Karpas-422 (cell line): ENCODE data around the gene SYNPO2. TPM values are rescaled to one million over a fixed set of nuclear protein-coding genes. Genes with fewer than 3 reads are reported as not detected.

Source experiments
- DNase-seq: peaks from one replicate; pipeline ENCODE4 v3.0.0-alpha.2; 2015
- H2AFZ ChIP-seq: fragments of 200-600 bp; sonication (generic); 2 replicates; pipeline ENCODE4 v1.6.1; 2014; ENCODE audit warnings: antibody characterized with exemption, low read length, mixed read lengths
- H3K27ac ChIP-seq: fragments of 200-600 bp; sonication (generic); 2 replicates; pipeline ENCODE4 v1.5.1; 2014; ENCODE audit warnings: mild to moderate bottlenecking, low read length, moderate library complexity
- H3K27me3 ChIP-seq: fragments of 200-600 bp; sonication (generic); 2 replicates; pipeline ENCODE4 v1.6.1; 2014; ENCODE audit warnings: low read length, mixed read lengths
- H3K36me3 ChIP-seq: fragments of 200-600 bp; sonication (generic); 2 replicates; pipeline ENCODE4 v1.6.1; 2014; ENCODE audit warnings: low read length, mixed read lengths; ENCODE audit not compliant: insufficient read depth
- H3K4me1 ChIP-seq: fragments of 200-600 bp; sonication (generic); 2 replicates; pipeline ENCODE4 v1.6.1; 2014; ENCODE audit warnings: mild to moderate bottlenecking, low read length, mixed read lengths
- H3K4me2 ChIP-seq: fragments of 200-600 bp; sonication (generic); 2 replicates; pipeline ENCODE4 v1.6.1; 2014; ENCODE audit warnings: low read length, low read depth, mild to moderate bottlenecking; ENCODE audit not compliant: poor library complexity, severe bottlenecking
- H3K4me3 ChIP-seq: fragments of 200-600 bp; sonication (generic); 2 replicates; pipeline ENCODE4 v1.5.1; 2014; ENCODE audit warnings: mild to moderate bottlenecking, antibody characterized with exemption, low read length, mixed read lengths
- H3K79me2 ChIP-seq: fragments of 200-600 bp; sonication (generic); 2 replicates; pipeline ENCODE4 v1.6.1; 2014; ENCODE audit warnings: mild to moderate bottlenecking, low read length, mixed read lengths
- H3K9ac ChIP-seq: fragments of 200-600 bp; sonication (generic); 2 replicates; pipeline ENCODE4 v1.6.0; 2014; ENCODE audit warnings: low read length
- H3K9me2 ChIP-seq: fragments of 200-600 bp; sonication (generic), shearing (Covaris generic); replicated peaks from 2 replicates; pipeline ENCODE4 v1.6.0; 2014; ENCODE audit warnings: mild to moderate bottlenecking, low read length, moderate library complexity; ENCODE audit not compliant: insufficient read depth
- H3K9me3 ChIP-seq: fragments of 300-700, 200-600 bp; sonication (generic); 2 replicates; pipeline ENCODE4 v1.6.1; 2014; ENCODE audit warnings: low read length, mixed read lengths
- H4K20me1 ChIP-seq: fragments of 200-600 bp; sonication (generic); 2 replicates; pipeline ENCODE4 v1.6.1; 2014; ENCODE audit warnings: mild to moderate bottlenecking, antibody characterized with exemption, low read length, low read depth; ENCODE audit not compliant: insufficient read depth
- total RNA-seq: library from RNA; depleted of rRNA; stranded (reverse); fragments of >200 nt; shearing (Covaris generic); gene quantifications from 2 replicates; pipeline ENCODE4 v1.2.3, GENCODE V29; 2014; ENCODE audit warnings: low replicate concordance

Gene SYNPO2
- total RNA-seq, 1 experiment from 2014 or later: 1.2 TPM

DNA sequence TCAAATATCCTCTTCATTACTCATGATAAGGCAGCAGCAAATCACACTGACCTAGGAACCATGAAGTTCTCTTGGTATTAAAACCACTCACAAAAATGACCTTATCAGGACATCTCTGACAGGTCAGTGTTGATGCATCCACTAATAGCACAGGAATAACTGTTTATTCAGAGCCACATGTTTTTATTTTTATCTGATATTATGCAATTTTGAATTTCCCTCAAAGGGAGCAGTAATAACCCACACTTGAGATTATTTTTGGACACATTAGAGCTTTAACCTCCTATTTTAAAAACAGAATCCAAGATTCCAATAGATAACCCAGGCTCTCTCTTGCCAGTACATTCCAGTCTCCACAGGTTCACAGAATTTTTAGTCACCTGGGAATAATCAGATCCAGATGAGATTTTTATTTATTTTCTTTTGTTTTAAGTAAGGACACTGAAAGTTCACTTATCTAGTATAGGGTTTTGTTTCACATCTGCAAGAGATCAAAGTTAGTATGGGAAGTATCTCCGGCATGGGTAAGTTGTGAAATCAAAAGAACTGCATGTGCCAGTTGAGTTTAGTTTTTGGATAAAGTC is 210.7 kb downstream of the SYNPO2 start:
- Histone ChIP-seq H3K4me1 (no peaks in the 10 kb centered on the region; the same call in 1 of the 2 replicates), H4K20me1 (no peaks in the 10 kb centered on the region), H3K9me2 (no peaks in the 10 kb centered on the region), H3K27ac (no peak overlapping the region), H3K79me2 (no peaks in the 10 kb centered on the region), H3K36me3 (no peaks in the 10 kb centered on the region), H3K9ac (no peak overlapping the region), H3K27me3 (no peaks in the 10 kb centered on the region), H3K4me2 (no peak overlapping the region), H2AFZ (no peak overlapping the region), H3K4me3 (no peak overlapping the region), H3K9me3 (no peaks in the 10 kb centered on the region)
- DNase-seq: no peak

DNA sequence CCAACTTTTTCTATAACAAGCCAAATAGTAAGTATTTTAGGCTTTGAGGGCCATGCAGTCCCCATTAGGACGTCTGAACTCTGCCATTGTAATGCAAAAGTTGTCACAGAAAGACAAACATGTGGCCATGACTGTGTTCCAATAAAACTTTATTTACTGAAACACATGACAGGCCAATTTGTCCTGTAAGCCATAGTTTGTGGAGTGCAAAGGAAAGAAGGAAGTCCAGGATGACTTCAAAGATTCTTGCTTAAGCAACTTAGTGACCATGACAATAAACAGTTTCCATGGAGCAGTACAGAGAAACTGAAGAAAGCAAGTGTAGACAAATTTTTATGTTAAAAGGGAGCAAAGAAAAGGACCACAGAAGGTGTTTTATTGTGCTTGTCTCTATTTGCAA is 212.0 kb downstream of the SYNPO2 start:
- no peak for DNase-seq
- no peaks in the 10 kb centered on the region for H3K27me3 ChIP-seq
- H2AFZ ChIP-seq: no peak overlapping the region
- H3K9me2 ChIP-seq: no peaks in the 10 kb centered on the region
- no peaks in the 10 kb centered on the region for H3K79me2 ChIP-seq
- no peak overlapping the region for H3K27ac ChIP-seq
- no peaks in the 10 kb centered on the region; the same call in 1 of the 2 replicates for H3K4me1 ChIP-seq
- no peaks in the 10 kb centered on the region for H3K36me3 ChIP-seq
- no peak overlapping the region for H3K9ac ChIP-seq
- no peak overlapping the region for H3K4me2 ChIP-seq
- H3K4me3 ChIP-seq: no peak overlapping the region
- H3K9me3 ChIP-seq: no peaks in the 10 kb centered on the region
- no peaks in the 10 kb centered on the region for H4K20me1 ChIP-seq

DNA sequence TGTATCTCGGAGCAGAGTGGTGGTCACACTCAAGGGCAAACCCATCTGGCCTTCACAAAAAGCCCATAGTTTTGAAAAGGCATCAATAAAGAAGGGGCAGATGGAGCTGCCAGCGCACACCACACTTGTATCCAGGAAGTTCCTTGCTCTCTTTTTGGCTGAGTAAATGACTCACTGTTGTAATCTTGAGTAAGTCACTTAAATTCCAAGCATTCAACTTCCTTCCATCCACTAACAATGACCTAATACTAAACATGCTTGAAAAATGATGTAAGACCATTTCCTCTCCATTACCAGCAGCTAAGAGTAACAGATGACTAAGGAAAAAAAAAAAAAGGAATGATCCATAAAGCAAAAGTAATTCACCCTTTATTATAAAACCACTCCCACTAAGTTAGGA is 214.6 kb downstream of the SYNPO2 start:
- Histone ChIP-seq H3K4me3 (no peak overlapping the region), H2AFZ (no peak overlapping the region), H3K9me3 (no peaks in the 10 kb centered on the region), H3K27ac (no peak overlapping the region), H3K27me3 (no peaks in the 10 kb centered on the region), H3K36me3 (no peaks in the 10 kb centered on the region), H4K20me1 (no peaks in the 10 kb centered on the region), H3K4me1 (no peaks in the 10 kb centered on the region), H3K9ac (no peak overlapping the region), H3K9me2 (no peaks in the 10 kb centered on the region), H3K79me2 (no peaks in the 10 kb centered on the region), H3K4me2 (no peak overlapping the region)
- no peak for DNase-seq

DNA sequence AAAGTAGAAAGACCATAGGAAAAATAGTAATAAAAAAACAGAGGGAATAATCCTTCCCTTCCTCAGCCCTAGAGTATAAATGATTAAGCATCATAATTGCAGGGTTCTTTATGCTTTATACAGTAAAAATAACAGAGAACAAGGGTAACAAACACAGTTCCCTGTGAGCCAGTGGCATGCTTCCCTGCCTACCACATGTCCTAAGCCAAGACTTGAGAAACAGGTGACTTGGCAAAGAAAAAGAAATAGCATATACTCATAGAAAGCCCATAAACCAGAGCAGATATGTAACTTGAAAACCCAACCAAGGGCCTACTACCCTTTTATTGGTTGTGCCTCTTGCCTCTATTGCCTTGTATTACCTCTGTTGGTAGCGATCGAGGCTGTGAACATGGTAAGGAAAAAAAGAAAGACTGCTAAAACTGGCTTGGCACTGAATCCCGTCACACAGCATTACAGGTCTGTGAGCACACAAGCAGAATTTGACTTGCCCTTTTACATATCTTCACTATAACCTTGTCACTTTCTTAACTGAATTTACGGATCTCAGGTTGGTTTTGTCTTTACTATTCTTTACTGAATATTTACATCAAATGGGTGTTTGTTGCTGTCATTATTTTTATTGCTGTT is 216.1 kb downstream of the SYNPO2 start:
- no peak overlapping the region for H3K27ac ChIP-seq
- no peak overlapping the region for H3K9ac ChIP-seq
- H3K79me2 ChIP-seq: no peaks in the 10 kb centered on the region
- no peak overlapping the region for H2AFZ ChIP-seq
- H3K9me3 ChIP-seq: no peaks in the 10 kb centered on the region
- H4K20me1 ChIP-seq: no peaks in the 10 kb centered on the region
- no peaks in the 10 kb centered on the region for H3K9me2 ChIP-seq
- H3K27me3 ChIP-seq: no peaks in the 10 kb centered on the region
- H3K4me1 ChIP-seq: no peaks in the 10 kb centered on the region
- no peaks in the 10 kb centered on the region for H3K36me3 ChIP-seq
- no peak overlapping the region for H3K4me2 ChIP-seq
- no peak for DNase-seq
- H3K4me3 ChIP-seq: no peak overlapping the region

DNA sequence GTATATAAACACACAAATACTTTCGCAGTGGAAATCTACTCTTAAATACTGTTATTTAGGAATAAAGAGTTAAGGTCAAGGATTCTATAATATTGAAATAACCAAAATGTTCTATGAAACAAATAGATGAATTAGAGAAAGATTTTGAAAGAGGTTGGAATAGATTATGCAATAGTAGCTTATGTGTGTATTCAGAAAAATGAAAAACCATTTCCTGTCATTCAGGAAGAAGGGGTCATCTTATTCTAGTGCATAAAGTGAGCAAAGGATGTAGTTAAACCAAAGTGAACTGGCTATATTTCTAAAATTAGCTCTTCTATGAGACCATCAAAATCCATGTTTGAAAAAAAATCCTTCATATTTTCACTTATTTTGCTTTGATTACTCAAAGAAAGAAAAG is 217.0 kb downstream of the SYNPO2 start:
- no peaks in the 10 kb centered on the region for H3K79me2 ChIP-seq
- no peaks in the 10 kb centered on the region for H4K20me1 ChIP-seq
- no peaks in the 10 kb centered on the region for H3K9me3 ChIP-seq
- no peaks in the 10 kb centered on the region for H3K9me2 ChIP-seq
- no peak overlapping the region for H2AFZ ChIP-seq
- H3K36me3 ChIP-seq: no peaks in the 10 kb centered on the region
- H3K4me3 ChIP-seq: no peak overlapping the region
- DNase-seq: no peak
- H3K4me1 ChIP-seq: no peaks in the 10 kb centered on the region
- no peak overlapping the region for H3K27ac ChIP-seq
- H3K27me3 ChIP-seq: no peaks in the 10 kb centered on the region
- no peak overlapping the region for H3K9ac ChIP-seq
- no peak overlapping the region for H3K4me2 ChIP-seq

DNA sequence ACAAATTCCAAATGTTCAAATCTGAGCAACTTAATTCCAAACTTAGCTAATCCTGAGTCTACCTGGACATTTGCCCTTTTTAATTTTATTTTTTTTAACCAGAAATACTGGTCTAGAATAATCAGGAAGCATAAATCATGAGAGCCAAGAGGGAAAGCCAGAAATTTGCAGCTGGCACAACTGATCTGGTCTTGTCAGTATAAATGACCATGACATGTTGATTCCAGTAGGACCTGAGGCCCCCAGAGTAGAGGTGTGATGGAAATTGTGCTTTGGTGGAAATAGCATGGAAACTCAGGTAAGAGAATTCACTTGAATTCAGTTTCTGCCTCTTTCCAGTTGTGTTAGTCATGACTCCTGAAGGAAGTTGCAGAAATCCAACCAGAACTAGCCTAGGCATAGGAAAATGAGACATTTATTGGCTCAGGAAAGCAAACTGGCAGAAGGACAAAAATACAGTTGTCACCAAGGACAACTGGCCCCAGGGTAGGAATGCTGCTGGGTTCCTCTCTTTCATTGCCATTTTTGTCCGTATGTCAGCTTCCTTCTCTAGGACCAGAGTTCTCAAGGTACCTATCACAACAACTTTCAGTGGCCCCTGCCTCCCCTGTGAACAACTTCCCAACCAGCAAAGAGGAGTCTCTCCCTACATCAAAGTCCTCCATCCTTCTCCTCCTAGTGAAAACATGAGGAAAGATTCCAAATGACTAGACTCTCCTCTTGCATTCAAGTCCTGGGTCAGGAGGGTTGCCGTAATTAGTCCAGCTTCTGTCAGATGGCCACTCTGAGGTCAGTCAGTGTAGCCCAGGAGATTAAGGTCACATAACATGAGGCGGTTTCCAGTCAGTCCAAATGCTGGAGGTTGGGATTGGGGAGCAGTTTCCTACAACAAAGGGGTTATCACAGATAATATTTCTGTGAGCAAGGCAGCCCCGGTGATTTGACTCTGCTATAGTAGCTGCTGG is 217.7 kb downstream of the SYNPO2 start:
- Histone ChIP-seq H3K4me1 (no peaks in the 10 kb centered on the region), H4K20me1 (no peaks in the 10 kb centered on the region), H3K4me2 (no peak overlapping the region), H3K27me3 (no peaks in the 10 kb centered on the region), H3K36me3 (no peaks in the 10 kb centered on the region), H3K79me2 (no peaks in the 10 kb centered on the region), H2AFZ (no peak overlapping the region), H3K9ac (no peak overlapping the region), H3K27ac (no peak overlapping the region), H3K4me3 (no peak overlapping the region), H3K9me3 (no peaks in the 10 kb centered on the region), H3K9me2 (no peaks in the 10 kb centered on the region)
- no peak for DNase-seq

DNA sequence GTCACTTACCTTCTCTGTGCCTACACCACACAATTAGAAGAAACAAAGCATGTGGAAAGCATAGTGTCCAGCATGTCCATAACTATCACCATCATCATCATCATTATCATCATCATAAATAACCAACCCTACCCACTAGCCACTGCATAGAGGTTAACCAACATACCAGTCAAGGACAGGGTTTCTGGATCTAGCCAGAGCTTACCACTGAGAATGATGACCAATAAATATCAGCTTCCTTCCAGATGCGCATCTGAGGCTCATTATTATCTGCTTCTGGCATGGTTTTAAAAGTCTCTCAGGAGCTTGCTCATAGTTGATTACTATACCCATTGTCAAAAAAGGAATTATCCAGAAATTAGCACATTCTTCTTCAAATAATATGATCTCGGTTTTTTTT is 221.5 kb downstream of the SYNPO2 start:
- H4K20me1 ChIP-seq: no peaks in the 10 kb centered on the region
- no peaks in the 10 kb centered on the region for H3K9me3 ChIP-seq
- no peak overlapping the region for H3K27ac ChIP-seq
- DNase-seq: no peak
- no peak overlapping the region for H3K4me2 ChIP-seq
- no peaks in the 10 kb centered on the region for H3K79me2 ChIP-seq
- no peaks in the 10 kb centered on the region for H3K36me3 ChIP-seq
- H2AFZ ChIP-seq: no peak overlapping the region
- no peak overlapping the region for H3K9ac ChIP-seq
- H3K4me3 ChIP-seq: no peak overlapping the region
- no peaks in the 10 kb centered on the region for H3K27me3 ChIP-seq
- no peaks in the 10 kb centered on the region for H3K9me2 ChIP-seq
- H3K4me1 ChIP-seq: no peaks in the 10 kb centered on the region
